Spleen (tissue), 11 donors: ENCODE results near the gene UCP2. TPM values are rescaled to one million over a fixed set of nuclear protein-coding genes. Genes with fewer than 3 reads are reported as not detected.

Experiments
- DNase-seq: peaks from one replicate; pipeline ENCODE4 v3.0.0-alpha.2; 2020
- H3K27ac ChIP-seq, 8 donors: fragments of 200-600 bp; sonication (generic) in 7 of 8; 1 replicate in 4 of 8; 2 replicates in 4 of 8; pipeline versions ENCODE4 v1.5.0 to v1.8.0; 2016 to 2021; ENCODE audit warnings: inconsistent platforms in 4 of 8, mild to moderate bottlenecking in 4 of 8, moderate library complexity in 1 of 8
- H3K27me3 ChIP-seq, 7 donors: fragments of 200-600 bp; sonication (generic) in 6 of 7; replicated peaks in 1 of 7; 1 replicate in 4 of 7; 2 replicates in 3 of 7; pipeline versions ENCODE4 v1.5.0 to v1.8.0; 2016 to 2021; ENCODE audit warnings: inconsistent platforms in 3 of 7, mild to moderate bottlenecking in 1 of 7
- H3K36me3 ChIP-seq, 6 donors: fragments of 200-600 bp; sonication (generic) in 5 of 6; 1 replicate in 4 of 6; 2 replicates in 2 of 6; pipeline versions ENCODE4 v1.5.0 to v1.8.0; 2016 to 2021; ENCODE audit warnings: inconsistent platforms in 2 of 6
- H3K4me1 ChIP-seq, 6 donors: fragments of 200-600 bp; sonication (generic) in 5 of 6; 1 replicate in 3 of 6; 2 replicates in 3 of 6; pipeline versions ENCODE4 v1.5.0 to v1.8.0; 2016 to 2021; ENCODE audit warnings: inconsistent platforms in 3 of 6
- H3K4me3 ChIP-seq, 8 donors: fragments of 200-600 bp; sonication (generic) in 7 of 8; 1 replicate in 4 of 8; 2 replicates in 4 of 8; pipeline versions ENCODE4 v1.5.0 to v1.8.0; 2016 to 2021; ENCODE audit warnings: inconsistent platforms in 4 of 8, mild to moderate bottlenecking in 4 of 8, moderate library complexity in 2 of 8
- H3K9me3 ChIP-seq, 8 donors: fragments of 200-600 bp; sonication (generic) in 7 of 8; 1 replicate in 4 of 8; 2 replicates in 4 of 8; pipeline versions ENCODE4 v1.5.0 to v1.8.0; 2016 to 2021; ENCODE audit warnings: inconsistent platforms in 4 of 8
- POLR2A ChIP-seq, 3 donors: fragments of 450-650 bp; IDR thresholded peaks; one replicate each; pipeline ENCODE4 v1.5.1; 2017; ENCODE audit warnings: antibody characterized with exemption in 3 of 3, mild to moderate bottlenecking in 1 of 3
- POLR2AphosphoS5 ChIP-seq, 3 donors: sonication (generic); formaldehyde crosslinking; IDR thresholded peaks; one replicate each; pipeline ENCODE4 v1.5.1; 2017; ENCODE audit warnings: antibody characterized with exemption in 3 of 3
- WGBS, 5 donors: extraction: QIAGEN DNeasy Blood & Tissue Kit in 3 of 5; methylation state at CpG; one replicate each; pipeline versions ENCODE4 v1.1.5 to v1.1.7; 2013 to 2018; 5-methylcytosine and 5-hydroxymethylcytosine counted together
- intact Hi-C: fragments of 100-400 bp; cut with DNase I; formaldehyde crosslinking; loops from one replicate; pipeline ENCODE4 v1.15.0; 2023; ENCODE audit warnings: low total_unique reads
- polyA plus RNA-seq, 3 donors: library from polyadenylated mRNA; stranded (reverse); fragments of 200-250 nt; gene quantifications; one replicate each; pipeline ENCODE4 v1.2.1, GENCODE V29; 2013
- total RNA-seq, 7 donors: library from RNA; depleted of rRNA in 3 of 7; stranded (reverse); fragments of >200 nt in 3 of 7; fragmentation: NEBNext Ultra II Directional in 4 of 7; extraction: Animal tissue kit (Norgen Biotek cat#: 25700) in 4 of 7; gene quantifications; one replicate each; pipeline versions ENCODE4 v1.1.0 to v1.2.1, GENCODE V29; 2016 to 2021
- TF ChIP-seq, protein P1 (sequence below), 11 experiments: fragments of 200-600 bp in 7 of 11; fragments of 450-650 bp in 4 of 11; sonication (generic) in 4 of 11; IDR thresholded peaks in 8 of 11; conservative IDR thresholded peaks in 3 of 11; 1 replicate in 7 of 11; 2 replicates in 4 of 11; pipeline versions ENCODE4 v1.4.0 to v1.8.0; 2016 to 2021; ENCODE audit warnings: antibody characterized with exemption in 11 of 11, inconsistent platforms in 4 of 11, mild to moderate bottlenecking in 1 of 11
- donor health status: healthy with polysubstance abuse.
- donor health status: DM: no; HTN: no; CAD: no; lungs with moderate emphysema.
- donor health status: DM: no; HTN: no; CAD: no.
- donor health status: Bipolar disorder and iron deficiency.
- donor health status: healthy.
- donor health status: DM: no; HTN: no; CAD: no.
- donor health status: DM: yes; HTN: yes; CAD: no.

Gene UCP2
- total and polyA plus RNA-seq, 10 donors, result 209 to 556 (median 401) TPM

DNA sequence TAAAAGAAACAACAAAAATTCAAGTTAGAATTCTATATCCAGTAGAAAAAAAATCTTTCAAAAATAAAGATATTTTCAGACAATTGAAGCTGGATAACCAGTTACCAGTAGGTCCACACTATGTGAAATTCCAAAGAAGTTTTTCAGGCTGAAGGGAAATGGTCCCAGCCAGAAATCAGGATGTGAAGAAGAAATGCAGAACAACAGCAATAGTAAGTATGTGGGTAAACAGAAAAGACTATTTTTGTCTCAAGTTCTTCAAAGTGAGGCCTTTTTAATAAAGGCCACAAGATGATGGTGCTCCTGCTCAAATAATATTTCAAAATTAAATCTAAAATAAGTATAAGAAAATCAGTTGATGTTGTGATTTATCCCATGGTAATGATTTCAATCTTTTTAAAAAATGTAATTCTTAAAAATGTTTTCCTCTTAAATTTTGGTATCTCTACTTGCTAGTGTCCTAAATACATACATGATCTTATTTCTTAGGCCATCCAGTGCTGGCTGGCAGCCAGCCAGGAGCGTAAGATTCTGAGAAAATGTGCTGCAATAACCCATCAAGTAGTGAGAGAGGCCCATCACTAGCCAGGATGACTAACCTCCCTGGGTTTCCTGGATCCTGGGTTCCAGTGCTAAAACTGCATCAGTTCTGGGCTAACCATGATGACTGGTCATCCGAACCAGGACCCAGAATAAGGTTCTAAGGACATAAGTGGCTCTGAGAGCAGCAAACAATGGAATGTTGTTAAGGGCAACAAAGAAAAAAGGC, 41.8 kb upstream of the UCP2 start:
- Histone ChIP-seq H3K9me3 (no peaks in the 10 kb centered on the region), H3K4me3 (no peak overlapping the region), H3K4me1 (peaks cover 10 to 69% (median 31%) of the 10 kb centered on the region in 6 donors), H3K27me3 (no peaks in the 10 kb centered on the region), H3K27ac (peak overlapping the region in 3 of 8 donors; percentile 75 to 83 (median 82)), H3K36me3 (peaks cover 0 to 65% (median 9%) of the 10 kb centered on the region in 6 donors)
- intact Hi-C loops, result no loop called here
- no peak for DNase-seq
- TF ChIP-seq, protein P1, sequence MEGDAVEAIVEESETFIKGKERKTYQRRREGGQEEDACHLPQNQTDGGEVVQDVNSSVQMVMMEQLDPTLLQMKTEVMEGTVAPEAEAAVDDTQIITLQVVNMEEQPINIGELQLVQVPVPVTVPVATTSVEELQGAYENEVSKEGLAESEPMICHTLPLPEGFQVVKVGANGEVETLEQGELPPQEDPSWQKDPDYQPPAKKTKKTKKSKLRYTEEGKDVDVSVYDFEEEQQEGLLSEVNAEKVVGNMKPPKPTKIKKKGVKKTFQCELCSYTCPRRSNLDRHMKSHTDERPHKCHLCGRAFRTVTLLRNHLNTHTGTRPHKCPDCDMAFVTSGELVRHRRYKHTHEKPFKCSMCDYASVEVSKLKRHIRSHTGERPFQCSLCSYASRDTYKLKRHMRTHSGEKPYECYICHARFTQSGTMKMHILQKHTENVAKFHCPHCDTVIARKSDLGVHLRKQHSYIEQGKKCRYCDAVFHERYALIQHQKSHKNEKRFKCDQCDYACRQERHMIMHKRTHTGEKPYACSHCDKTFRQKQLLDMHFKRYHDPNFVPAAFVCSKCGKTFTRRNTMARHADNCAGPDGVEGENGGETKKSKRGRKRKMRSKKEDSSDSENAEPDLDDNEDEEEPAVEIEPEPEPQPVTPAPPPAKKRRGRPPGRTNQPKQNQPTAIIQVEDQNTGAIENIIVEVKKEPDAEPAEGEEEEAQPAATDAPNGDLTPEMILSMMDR (IDR thresholded peaks at IDR 0.05 in 8 of 11, conservative IDR thresholded peaks at IDR 0.05 in 3 of 11), result no peak
- TF ChIP-seq POLR2AphosphoS5 (IDR thresholded peaks at IDR 0.05) (no peak), POLR2A (IDR thresholded peaks at IDR 0.05) (no peak)
- WGBS, 5 donors, result 67 to 88% (median 79%) methylated on average over 2 of the region's 2 CpGs

- peaks cover 13 to 81% (median 42%) of the 10 kb centered on the region in 6 donors for H3K4me1 ChIP-seq
- peaks cover 0 to 54% (median 6%) of the 10 kb centered on the region in 6 donors for H3K36me3 ChIP-seq
- intact Hi-C loops, result no loop called here
- no peaks in the 10 kb centered on the region for H3K9me3 ChIP-seq
- TF ChIP-seq, protein P1 (IDR thresholded peaks at IDR 0.05 in 8 of 11, conservative IDR thresholded peaks at IDR 0.05 in 3 of 11), result no peak
- TF ChIP-seq POLR2A (IDR thresholded peaks at IDR 0.05) (no peak), POLR2AphosphoS5 (IDR thresholded peaks at IDR 0.05) (no peak)
- no peak overlapping the region for H3K4me3 ChIP-seq
- no peaks in the 10 kb centered on the region for H3K27me3 ChIP-seq
- peak overlapping the region in 5 of 8 donors; percentile 20 to 83 (median 75) for H3K27ac ChIP-seq
- no peak for DNase-seq
Measured at GRCh38 chr11:74023276-74023675, 40.6 kb upstream of the UCP2 start.

DNA sequence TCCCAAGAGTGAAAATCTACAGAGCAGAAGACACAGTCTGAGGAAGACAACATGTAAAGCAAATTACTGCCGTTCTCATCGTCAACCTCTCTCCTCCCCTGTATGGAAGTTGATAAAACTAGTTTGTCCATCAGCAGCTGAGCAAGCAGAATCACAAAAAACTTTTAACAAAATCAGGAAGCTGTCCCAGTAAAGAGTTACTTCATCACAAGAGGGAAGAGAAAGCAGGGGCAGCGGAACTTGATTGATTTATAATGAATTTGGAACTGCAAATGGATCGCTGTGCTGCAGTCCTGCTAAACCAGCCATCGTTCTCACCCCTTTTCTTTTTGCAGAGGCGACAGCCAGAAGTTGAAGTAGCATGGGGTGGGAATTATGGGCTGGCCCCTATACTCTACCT, 39.9 kb upstream of the UCP2 start:
- intact Hi-C loops, result no loop called here
- H3K27me3 ChIP-seq, result no peaks in the 10 kb centered on the region
- no peak overlapping the region for H3K4me3 ChIP-seq
- TF ChIP-seq, protein P1 (IDR thresholded peaks at IDR 0.05 in 8 of 11, conservative IDR thresholded peaks at IDR 0.05 in 3 of 11), result no peak
- TF ChIP-seq POLR2AphosphoS5 (IDR thresholded peaks at IDR 0.05), result no peak
- TF ChIP-seq POLR2A (IDR thresholded peaks at IDR 0.05), result no peak
- DNase-seq, result no peak
- H3K9me3 ChIP-seq, result no peaks in the 10 kb centered on the region
- H3K36me3 ChIP-seq, result peaks cover 0 to 52% (median 4%) of the 10 kb centered on the region in 6 donors
- H3K4me1 ChIP-seq, result peaks cover 13 to 86% (median 45%) of the 10 kb centered on the region in 6 donors
- H3K27ac ChIP-seq, result peak overlapping the region in 5 of 8 donors; percentile 20 to 83 (median 75)
- 82 to 92% (median 89%) methylated on average over 6 of the region's 6 CpGs for WGBS, 5 donors

- 94 to 97% (median 97%) methylated on average over 6 of the region's 6 CpGs for WGBS, 5 donors
- no peak for TF ChIP-seq POLR2AphosphoS5 (IDR thresholded peaks at IDR 0.05)
- TF ChIP-seq POLR2A (IDR thresholded peaks at IDR 0.05), result no peak
- TF ChIP-seq, protein P1 (IDR thresholded peaks at IDR 0.05 in 8 of 11, conservative IDR thresholded peaks at IDR 0.05 in 3 of 11), result no peak
- Histone ChIP-seq H3K4me3 (no peak overlapping the region), H3K4me1 (peaks cover 13 to 86% (median 45%) of the 10 kb centered on the region in 6 donors), H3K27me3 (no peaks in the 10 kb centered on the region), H3K36me3 (peaks cover 0 to 52% (median 4%) of the 10 kb centered on the region in 6 donors), H3K9me3 (no peaks in the 10 kb centered on the region), H3K27ac (peak overlapping the region in 5 of 8 donors; percentile 22 to 83 (median 75))
- DNase-seq, result no peak
- intact Hi-C loops, result no loop called here
Measured at GRCh38 chr11:74021998-74022397, 39.4 kb upstream of the UCP2 start.
